Kidney tubule cell (primary cell): ENCODE data around the gene POM121.
"Not testable (repeated sequence)": the region's sequence is repeated elsewhere in the genome, so short reads cannot be mapped to it uniquely, and the experiment has no call there.

Experiments
- DNase-seq: peaks from one replicate; pipeline ENCODE4 v3.0.0-alpha.2; 2018; ENCODE audit warnings: low spot score

Gene POM121

DNA sequence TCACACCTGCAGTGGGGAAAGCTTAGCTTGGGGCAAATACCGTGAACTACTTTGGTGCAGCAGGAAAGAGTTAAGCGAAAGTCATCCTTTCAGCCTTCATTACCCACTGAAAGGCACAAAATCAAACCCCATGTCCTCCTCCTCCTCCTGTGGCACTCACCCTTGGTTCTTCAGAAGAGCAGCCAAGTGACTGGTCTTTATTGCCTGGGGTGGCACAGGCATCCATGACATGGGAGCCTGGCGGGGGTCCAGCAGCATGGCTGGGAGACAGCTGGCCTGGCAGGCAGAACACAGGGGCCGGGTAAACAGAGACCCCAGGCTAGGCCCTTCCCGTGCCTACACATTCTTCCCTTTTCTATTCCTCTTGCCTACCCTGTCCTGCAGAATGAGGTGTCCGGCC, 24.8 kb downstream of the POM121 start:
- peak; percentile 1 for DNase-seq

DNA sequence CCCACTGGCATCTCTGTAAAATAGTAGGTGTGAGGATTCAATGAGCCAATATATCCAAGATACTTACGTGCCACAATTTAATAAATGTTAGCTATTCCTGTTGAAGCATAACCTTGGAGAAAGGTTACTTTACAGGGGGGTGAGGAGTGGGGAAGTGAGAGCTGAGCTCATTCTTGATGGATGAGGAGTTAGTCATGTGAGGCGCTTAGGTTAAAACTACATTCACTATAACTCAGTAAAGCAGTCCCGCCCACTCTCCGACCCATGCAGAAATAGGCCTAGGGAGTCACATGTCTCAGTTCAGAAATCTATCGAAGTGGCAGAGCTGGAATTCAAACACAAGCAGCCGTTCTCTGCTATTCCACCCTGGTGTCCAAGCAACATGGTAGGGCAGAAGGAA, 25.5 kb downstream of the POM121 start:
- not testable (repeated sequence) for DNase-seq

DNA sequence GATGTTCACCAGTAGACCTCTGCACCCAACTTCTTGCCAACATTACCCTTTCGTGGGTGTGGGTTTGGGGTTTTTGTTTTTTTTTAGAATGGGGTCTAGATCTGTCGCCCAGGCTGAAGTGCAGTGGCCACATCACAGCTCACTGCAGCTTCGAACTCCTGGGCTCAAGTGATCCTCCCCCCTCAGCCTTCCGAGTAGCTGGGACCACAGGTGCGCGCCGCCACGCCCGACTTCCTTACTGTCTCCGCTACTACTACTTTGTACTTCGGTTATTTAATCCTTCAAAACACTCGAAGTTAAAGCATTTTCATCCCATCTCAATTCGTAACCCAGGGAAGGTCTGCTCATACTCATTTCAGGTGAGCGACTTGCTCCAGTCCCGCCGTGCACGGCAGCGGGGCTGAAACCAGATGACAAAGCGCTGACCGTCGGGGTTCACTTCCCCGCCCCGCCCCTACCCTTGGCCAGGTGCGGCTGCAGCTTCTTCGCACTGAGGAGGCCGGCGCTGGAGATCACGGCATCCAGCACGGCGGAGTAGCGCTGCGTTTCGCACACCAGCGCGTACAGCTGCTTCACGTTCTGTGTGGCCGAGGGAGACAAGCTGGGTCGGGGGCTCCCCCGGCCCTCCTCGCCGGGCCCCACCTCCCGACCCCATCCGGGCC, 29.1 kb downstream of the POM121 start:
- DNase-seq = not testable (repeated sequence)

DNA sequence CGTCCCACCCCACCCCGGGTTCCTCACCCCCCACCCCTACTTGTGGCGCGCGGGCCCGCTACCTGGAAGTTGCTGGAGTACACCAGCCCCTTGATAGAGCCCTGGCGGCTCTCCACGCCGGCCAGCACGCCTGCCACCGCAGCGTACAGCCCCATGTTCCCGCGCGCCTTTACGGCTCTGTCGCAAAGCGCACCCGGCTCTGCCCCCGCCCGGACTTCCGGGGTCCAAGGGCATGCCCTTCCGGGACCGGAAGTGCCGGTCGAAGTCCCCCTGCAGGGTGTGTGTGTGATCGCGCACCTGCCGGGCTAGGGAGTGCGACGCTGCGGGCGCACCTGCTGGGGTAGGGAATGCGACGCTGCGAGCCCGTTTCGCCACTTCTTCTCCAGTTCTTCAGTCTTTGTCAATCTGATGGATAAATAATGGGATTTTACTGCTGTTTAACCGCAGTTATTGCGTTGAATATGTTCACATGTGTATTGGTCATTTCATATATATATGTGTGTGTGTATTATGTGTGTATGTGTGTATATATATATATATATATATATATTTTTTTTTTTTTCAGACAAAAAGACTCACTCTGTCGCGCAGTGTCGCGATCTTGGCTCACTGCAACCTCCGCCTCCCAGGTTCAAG, 29.8 kb downstream of the POM121 start:
- DNase-seq = not testable (repeated sequence)

DNA sequence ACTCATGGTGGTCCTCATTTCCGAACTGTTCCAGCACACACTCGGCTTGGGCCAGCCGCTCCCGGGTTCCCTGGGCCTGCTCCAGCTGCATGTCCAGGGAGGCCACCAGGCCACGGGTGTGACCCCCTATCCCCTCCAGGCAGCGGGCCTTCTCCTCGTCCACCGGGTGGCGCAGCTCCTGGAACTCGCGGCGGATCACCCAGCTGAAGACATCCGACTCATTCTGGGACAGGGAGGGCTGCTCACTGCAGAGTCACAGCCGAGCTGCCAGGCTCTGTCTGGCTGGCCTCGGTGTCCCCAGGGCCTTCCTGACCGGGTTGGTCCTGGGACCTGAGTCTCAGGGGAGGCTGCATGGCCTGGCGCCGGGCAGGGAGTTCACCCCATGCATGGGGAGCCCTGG, 35.1 kb downstream of the POM121 start:
- not testable (repeated sequence) for DNase-seq

DNA sequence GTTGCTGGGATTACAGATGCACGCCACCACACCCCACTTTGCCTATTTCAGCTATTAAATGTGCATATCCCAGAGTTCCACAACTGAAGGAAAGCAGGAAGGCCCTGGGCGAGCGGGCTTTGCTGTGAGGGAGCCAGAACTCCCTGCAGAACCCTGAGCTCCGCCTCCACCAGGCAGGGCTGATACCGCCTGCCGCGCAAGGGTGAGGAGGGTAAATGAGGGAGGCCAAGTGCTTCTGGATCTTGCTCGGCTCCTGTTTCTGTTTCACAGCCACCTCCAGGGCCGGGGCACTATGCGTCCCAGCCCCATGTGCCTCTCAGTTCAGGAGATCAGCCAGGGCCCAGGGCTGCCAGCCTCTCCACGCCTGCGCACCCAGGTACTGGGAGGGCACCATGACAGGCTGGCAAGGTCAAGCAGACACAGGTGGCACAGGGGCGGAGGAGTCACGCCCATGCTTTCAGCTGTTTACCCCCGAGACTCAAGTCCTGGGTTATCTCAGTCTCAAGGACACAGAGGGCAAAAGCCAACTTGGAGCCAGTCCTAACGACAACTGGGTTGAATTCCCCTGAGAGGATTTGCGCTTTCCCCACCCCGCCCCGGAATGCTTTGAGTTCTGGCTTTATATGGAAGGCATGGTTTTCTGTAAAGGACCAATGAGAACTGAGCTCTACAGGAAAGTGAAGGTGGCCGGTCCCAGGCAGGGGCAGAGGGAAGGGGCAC, 35.9 kb downstream of the POM121 start:
- DNase-seq = not testable (repeated sequence)

DNA sequence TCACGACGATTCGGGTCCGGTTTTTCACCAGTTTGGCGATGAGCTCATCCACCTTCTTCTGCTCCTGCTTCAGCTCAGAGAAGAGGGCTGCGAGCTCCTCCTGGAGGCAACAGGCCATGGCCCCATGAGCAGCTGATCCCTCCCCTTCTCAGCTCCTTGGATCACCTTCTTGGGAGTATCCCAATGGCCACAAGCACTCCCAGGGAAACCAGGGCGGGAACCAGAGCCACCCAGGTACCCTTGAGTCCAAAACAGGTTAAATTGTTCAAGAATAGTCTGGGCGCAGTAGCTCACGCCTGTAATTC, 36.4 kb downstream of the POM121 start:
- DNase-seq = not testable (repeated sequence)

DNA sequence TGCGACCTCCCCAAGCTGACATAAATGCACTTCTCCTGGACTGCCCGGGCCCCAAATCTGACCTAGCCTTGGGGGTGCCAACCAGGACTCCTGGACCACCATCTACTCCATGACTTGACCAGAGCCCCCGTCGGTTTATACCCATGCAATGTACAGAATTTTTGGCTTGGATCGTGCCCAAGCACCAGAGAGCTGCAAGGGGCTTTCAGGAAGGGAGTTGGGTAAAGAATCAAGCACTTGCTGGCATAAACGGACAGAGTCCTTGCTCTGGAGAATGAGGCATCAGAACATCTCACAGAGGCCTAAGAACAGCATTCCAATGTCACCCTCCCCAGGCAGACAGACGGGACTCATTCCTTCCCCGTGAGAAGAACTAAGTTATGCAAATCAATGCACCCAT, 38.2 kb downstream of the POM121 start:
- not testable (repeated sequence) for DNase-seq

DNA sequence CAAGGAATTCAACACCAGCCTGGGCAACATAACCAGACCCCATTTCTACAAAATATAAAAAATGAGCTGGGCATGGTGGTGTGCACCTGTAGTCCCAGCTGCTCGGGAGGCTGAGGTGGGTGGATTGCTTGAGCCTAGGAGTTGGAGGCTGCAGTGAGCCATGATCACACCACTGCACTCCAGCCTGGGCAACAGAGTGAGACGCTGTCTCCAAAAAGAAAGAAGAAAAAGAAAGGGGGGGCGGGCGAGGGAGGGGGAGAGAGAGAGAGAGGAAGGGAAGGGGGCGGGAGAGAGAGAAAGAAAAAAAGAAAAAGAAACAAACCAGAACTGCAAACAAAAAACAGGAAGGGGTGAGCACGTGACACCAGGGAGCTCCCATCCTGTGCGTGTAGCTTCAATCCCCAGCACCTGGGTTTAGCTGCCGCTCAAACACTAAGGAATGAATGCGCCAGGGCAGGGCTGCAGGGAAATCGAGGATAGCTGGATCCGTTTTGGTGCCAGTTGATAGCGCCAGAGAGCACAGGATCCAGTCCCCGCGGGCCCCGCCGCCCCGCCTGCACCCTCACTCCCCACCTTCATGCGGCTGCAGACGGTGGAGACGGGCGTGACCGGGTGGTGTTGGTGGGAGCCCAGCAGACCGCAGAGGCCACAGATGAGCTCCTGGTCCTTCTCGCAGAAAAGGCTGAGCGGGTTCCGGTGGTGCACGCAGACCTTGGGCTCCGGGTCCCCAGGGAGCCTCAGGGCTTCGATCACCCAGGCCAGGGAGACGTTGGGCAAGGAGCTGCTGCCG, 40.5 kb downstream of the POM121 start:
- not testable (repeated sequence) for DNase-seq

DNA sequence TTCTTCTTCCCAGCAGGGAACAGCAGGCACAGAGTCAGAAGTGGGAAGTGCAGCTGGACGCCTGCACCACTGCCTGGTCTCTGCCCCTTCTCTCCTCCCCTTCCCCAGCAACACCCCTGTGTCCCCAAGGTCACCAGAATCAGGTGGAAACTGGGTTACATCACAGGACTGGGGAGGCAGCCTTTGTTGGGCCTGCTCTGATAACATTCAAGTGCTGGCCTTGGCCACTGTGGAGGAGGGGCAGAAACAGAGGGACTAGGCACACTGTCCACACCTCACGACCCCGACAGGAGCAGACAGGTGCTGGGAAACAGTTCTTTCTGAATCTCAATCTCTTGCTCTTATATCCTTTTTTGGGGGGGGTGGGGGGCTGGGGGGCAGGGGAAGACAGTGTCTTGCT, 42.0 kb downstream of the POM121 start:
- peak; percentile 0 for DNase-seq

DNA sequence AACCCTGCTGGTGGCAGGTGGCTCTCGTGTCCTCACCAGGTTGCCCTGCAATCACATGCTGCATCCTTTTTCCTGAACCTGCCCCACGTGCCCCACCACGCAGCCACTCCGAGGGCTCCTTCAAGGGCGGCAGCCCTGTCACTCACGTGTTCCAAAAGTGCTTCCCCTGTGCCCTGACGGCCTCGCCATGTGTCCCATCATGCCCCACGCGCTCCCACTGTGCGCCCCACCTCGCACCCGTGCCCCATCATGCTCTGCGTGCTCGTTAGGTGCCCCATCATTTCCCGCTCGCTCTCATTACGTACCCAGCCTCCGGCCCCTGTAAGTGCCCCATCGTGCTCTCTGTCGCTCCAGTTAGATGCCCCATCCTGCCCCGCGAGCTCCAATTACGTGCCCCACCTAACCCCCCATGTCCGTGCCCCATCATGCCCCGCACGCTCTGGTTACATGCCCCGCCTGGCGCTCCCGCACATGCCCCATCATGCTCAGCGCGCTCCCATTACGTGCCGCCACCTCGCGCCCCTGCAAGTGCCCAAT, 44.2 kb downstream of the POM121 start, which contains the start of gene TRIM74:
TRIM74 (minus strand) TSS at position 487 of the 537 bp plus-strand sequence. CDS start 3,309 bp downstream, outside the sequence.
- DNase-seq = not testable (repeated sequence)

DNA sequence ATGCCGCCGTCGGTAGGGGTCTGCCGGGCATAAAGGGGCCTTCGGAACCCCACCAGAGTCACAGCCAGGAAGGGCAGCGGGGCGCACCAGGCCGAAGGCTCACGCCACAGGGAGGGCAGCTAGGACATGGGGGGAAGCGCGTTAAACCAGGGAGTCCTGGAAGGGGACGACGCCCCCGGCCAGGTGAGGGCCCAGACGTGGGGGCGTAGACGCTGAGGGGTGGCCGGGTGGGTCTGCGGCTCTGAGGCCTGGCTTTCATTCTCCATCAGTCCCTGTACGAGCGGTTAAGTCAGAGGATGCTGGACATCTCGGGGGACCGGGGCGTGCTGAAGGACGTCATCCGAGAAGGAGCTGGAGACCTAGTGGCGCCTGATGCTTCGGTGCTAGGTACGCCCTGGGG, 44.8 kb downstream of the POM121 start:
- not testable (repeated sequence) for DNase-seq

DNA sequence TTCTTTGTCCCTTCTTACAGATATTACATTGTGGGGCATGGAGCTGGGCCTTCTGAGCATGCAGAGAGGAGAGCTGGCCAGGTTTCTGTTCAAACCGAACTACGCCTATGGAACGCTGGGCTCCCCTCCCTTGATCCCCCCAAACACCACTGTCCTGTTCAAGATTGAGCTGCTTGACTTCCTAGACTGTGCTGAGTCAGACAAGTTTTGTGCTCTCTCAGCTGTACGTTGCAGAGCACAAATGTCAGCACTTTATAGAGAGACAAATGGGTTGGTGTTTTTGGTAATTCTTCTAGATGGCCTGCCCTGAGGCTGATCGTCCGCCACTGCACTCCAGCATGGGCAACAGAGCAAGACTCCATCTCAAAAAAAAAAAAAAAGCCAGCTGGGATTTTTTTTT, 46.6 kb downstream of the POM121 start:
- DNase-seq = not testable (repeated sequence)

DNA sequence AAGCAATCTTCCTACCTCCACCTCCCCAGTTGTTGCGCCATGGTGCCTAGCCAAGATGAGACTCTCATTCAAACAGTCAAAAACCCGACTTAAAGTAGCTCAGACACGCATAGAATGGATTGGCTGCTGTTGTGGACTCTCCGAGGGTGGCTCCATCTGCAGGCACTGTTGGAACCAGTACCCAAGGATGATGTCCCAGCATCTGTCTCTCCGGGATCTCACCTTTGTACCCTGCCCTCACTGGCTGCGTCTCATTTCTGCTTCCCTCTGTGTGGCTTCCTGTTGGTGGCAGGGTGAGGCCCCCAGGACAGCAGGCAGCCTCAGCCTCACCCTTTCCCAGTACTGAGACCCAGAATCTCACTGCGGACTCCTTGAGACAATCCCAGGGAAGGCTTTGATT, 49.9 kb downstream of the POM121 start:
- not testable (repeated sequence) for DNase-seq

DNA sequence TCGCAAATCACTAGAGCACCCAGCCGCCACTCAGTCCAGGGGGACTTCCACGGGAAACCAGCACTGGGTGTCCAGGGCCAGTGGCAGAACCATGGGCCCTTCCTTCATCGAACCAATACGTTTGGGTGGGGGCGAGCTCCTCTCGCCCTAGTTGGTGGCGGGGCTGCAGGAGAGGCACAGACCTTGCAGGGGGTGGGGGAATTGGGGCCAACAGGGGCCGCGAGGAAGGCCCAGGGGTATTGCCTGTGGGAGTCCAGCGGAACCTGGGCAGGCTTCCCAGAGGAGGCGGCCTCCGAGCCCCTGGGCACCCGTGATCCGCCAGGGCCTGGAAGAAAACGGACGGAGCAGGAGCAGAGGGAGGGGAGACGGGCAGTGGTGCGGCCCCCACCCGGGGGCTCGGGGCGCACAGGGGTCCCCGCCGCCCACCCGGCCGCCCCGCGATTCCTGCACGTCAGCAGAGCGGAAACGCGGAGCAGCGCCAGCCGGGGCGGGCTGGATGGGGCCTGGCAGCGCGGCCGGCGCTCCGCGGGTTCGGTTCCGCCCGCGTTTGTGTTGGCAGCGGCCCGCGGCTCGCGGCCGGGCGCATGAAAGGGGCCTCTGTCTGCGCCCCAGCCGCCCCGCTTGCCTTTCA, 50.9 kb downstream of the POM121 start:
- not testable (repeated sequence) for DNase-seq

DNA sequence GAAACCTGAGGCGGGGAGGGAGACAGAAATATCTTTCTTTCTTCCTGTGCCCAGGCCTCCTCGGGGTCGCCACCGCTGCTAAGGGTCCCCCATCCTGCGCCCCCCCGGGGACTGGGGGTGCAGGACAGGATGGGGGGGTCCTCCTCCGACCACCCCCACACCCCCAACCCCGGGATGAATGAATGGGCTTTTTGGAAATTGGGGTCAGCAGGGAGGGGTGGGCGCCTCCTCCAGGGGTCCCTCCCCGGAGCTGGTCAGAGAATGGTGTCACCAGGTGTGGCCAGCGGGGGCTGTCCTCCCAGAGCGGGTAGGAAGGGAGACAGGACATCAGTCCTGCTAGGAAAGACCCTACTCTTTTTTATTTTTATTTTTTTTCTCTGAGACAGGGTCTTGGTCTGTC, 51.5 kb downstream of the POM121 start:
- DNase-seq = not testable (repeated sequence)

DNA sequence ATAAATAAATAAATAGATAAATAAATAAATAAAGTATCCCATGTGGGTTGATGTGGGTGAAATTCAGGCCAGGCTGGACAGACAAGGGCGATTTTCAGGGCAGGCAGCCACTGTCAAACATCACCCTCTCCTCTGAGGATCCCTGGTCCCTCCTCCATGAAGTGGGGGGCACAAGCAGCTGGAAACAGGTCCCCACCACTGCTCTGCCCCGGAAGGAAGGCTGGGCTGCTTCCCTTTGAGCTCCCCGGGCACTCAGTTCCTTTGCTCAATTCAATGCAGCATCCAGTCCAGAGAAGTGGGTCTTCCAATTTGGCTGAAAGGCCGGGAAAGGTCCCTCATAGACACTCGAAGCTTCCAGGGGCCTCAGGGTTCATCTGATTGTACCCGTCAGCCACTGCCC, 55.5 kb downstream of the POM121 start:
- not testable (repeated sequence) for DNase-seq

DNA sequence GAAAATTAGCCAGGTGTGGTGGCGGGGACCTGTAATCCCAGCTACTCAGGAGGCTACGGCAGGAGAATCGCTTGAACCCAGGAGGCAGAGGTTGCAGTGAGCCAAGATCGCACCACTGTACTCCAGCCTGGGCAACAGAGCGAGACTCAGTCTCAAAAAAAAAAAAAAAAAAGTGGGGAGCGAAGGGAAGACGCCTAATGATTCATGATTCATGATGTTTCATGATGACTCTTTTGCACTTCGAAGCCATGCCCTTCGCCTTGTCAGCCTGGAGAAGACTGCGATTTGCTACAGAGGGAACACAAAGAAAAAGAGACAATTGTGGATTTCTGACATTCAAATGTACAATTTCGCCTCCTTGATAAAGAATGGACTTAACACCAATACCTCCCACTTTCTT, 57.2 kb downstream of the POM121 start:
- DNase-seq = not testable (repeated sequence)

DNA sequence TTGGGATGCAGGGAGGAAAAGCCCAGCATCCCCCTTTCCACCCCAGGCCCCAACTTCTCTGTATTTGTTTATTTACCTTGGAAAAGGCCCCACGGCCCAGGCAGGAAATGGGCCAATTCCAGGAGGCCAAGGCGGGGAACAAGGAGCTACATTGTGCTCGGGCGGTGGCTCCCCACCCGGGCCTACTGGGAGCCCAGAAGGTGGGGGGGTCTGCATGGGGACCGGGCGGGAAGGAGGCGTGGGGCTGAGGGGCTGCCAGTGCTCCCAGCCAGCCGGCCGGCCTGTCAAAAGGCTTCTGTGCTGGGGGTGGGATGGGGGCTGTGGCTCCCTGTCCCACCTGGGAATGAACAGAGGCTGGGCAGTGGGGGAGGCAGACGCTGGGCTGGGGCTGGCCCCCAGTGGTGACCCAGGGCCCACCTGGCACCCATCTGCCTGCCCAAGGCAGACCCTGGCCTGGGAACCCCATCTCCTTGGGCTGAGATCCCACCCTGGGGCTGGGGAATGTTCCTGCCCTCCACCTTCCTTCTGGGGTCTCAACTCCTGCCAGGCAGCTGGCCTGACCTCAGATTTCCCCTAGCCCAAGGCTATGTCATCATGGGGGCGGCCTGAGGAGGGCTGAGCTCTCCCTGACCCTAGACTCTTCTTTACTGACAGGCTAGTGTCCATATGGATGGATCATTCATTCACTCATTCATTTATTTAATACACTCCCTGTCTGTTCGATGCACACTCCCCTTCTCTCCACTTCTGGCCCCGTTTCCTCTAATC, 65.4 kb downstream of the POM121 start:
- not testable (repeated sequence) for DNase-seq

DNA sequence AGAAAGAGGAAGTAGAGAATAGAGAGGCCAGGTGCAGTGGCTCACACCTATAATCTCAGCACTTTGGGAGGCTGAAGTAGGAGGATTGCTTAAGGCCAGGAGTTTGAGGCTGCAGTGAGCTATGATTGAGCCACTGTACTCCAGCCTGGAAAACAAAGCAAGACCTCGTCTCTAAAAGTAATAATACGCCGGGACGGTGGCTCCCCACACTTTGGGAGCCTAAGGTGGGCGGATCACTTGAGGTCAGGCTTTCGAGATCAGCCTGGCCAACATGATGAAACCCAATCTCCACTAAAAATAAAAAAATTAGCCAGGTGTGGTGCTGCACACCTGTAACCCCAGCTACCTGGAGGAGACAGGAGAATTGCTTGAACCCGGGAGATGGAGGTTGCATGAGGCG, 70.6 kb downstream of the POM121 start:
- not testable (repeated sequence) for DNase-seq

DNA sequence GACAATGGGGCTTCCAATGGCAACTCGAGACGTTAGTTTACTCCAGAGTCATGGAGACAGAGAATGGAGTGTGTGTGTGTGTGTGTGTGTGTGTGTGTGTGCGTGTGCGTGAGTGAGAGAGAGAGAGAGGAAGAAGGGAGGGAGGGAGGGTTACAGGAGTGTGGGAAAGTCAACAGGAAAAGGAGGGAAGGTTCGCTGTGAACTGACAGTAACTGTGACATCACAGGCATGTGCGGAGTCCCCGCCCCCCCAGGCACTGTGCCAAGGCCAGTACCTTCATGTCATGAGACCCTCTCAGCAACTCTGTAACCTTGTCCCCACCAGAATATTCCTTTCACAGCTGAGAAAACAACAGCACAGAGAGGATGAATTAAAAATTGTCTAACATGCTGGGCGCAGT, 72.6 kb downstream of the POM121 start:
- not testable (repeated sequence) for DNase-seq
